ENCODE data around the gene ZFP82.

The ZFP82 gene

GRCh38 chr19:36371886-36372285 lies 46.6 kb downstream of the ZFP82 start:
- no peak for DNase-seq

GRCh38 chr19:36363845-36364244 lies 54.6 kb downstream of the ZFP82 start:
- no peak for DNase-seq
